HG03521 (cell line): ENCODE data around the gene POMT1.
"Not testable (repeated sequence)": the region's sequence is repeated elsewhere in the genome, so short reads cannot be mapped to it uniquely, and the experiment has no call there.

Experiments used
- ATAC-seq: cut with Tn5 transposase; IDR thresholded peaks from one replicate; pipeline ENCODE4 v1.9.1; 2021; ENCODE audit warnings: mild to moderate bottlenecking, moderate library complexity; ENCODE audit not compliant: unreplicated experiment

POMT1 gene, protein sequence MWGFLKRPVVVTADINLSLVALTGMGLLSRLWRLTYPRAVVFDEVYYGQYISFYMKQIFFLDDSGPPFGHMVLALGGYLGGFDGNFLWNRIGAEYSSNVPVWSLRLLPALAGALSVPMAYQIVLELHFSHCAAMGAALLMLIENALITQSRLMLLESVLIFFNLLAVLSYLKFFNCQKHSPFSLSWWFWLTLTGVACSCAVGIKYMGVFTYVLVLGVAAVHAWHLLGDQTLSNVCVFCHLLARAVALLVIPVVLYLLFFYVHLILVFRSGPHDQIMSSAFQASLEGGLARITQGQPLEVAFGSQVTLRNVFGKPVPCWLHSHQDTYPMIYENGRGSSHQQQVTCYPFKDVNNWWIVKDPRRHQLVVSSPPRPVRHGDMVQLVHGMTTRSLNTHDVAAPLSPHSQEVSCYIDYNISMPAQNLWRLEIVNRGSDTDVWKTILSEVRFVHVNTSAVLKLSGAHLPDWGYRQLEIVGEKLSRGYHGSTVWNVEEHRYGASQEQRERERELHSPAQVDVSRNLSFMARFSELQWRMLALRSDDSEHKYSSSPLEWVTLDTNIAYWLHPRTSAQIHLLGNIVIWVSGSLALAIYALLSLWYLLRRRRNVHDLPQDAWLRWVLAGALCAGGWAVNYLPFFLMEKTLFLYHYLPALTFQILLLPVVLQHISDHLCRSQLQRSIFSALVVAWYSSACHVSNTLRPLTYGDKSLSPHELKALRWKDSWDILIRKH

GRCh38 chr9:131502781-131503625 lies at the start of gene POMT1:
POMT1 (plus strand) TSS chr9:131502918; CDS start chr9:131504219, 1,301 bp downstream.
- peak; percentile 79 for ATAC-seq

DNA sequence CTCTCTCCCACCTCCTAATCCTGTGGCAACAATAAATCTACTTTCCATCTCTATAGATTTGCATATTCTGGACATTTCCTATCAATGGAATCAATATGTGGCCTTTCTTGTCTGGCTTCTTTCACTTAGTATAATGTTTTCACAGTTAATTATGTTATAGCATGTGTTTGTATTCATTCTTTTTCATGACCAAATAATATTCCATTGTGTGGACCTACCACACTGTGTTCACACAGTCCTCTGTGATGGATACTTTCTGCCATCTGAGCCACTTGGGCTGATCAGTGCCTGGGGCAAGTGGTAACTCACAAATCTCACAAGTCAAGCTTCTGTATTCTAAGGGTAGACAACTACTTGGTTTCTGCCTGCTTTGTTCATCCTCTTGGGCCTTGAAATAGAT lies 48.7 kb upstream of the POMT1 start:
- no peak for ATAC-seq

DNA sequence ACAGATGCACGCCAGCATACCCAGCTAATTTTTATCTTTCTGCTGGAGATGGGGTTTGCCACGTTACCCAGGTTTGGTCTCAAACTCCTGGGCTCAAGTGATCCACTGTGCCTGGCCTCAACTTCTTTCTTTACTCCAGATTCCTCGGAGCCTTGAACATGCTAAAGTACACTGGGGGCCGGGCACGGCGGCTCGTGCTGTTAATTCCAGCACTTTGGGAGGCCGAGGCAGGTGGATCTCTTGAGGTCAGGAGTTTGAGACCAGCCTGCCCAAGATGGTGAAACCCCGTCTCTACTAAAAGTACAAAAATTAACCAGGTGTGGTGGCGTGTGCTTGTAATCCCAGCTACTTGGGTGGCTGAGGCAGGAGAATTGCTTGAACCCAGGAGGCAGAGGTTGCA lies 47.1 kb upstream of the POMT1 start:
- ATAC-seq, result not testable (repeated sequence)

- no peak for ATAC-seq
Measured at GRCh38 chr9:131457746-131458145, 45.0 kb upstream of the POMT1 start.

- ATAC-seq, result no peak
Measured at GRCh38 chr9:131459056-131459455, 43.7 kb upstream of the POMT1 start.

DNA sequence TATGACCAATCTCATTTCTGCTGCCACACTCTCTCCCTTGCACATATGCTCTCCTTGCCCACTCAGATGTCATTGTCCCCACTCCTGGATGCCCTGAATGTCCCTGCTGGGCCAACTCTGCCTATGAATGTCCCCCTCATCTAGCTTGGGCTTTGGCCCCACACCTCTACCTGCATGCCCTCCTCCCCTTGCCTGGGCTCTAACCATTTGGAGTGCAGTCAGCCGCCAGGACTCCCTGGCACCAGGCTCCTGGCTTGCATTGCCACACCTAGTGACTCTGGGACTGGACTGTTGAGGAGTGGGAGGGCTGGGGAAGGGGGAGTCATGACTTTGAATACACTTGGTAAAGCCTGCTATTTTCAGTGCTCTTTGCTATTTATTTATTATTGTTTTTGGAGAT lies 41.6 kb upstream of the POMT1 start:
- no peak for ATAC-seq

- ATAC-seq, result no peak
Measured at GRCh38 chr9:131464354-131465000, 38.2 kb upstream of the POMT1 start.

- ATAC-seq, result no peak
Measured at GRCh38 chr9:131465401-131465800, 37.3 kb upstream of the POMT1 start.

GRCh38 chr9:131467214-131467935 lies 35.3 kb upstream of the POMT1 start:
- no peak for ATAC-seq

- no peak for ATAC-seq
Measured at GRCh38 chr9:131468031-131468430, 34.7 kb upstream of the POMT1 start.

GRCh38 chr9:131469356-131469755 lies 33.4 kb upstream of the POMT1 start:
- ATAC-seq, result no peak

DNA sequence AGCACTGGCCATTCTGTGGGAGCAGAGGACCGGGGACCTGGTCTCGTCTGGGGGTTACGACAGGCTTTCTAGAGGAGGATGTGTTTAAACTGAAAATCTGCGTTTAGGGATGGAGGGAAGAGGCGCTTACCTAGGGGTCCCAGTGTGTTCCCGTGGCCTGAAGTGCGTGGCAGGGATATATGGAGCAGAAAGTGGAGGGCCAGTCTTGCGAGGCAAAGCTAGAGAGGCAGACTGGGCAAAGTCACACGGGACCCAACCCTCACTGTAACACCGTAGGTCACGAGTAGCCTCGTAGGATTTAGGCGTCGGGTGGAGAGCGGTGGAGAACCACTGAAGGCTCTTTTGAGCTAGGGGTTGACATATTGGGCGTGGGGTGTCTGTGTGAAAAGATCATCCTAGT lies 32.8 kb upstream of the POMT1 start:
- ATAC-seq, result no peak

- no peak for ATAC-seq
Measured at GRCh38 chr9:131470581-131470991, 32.1 kb upstream of the POMT1 start.

- not testable (repeated sequence) for ATAC-seq
Measured at GRCh38 chr9:131472085-131472484, 30.6 kb upstream of the POMT1 start.

DNA sequence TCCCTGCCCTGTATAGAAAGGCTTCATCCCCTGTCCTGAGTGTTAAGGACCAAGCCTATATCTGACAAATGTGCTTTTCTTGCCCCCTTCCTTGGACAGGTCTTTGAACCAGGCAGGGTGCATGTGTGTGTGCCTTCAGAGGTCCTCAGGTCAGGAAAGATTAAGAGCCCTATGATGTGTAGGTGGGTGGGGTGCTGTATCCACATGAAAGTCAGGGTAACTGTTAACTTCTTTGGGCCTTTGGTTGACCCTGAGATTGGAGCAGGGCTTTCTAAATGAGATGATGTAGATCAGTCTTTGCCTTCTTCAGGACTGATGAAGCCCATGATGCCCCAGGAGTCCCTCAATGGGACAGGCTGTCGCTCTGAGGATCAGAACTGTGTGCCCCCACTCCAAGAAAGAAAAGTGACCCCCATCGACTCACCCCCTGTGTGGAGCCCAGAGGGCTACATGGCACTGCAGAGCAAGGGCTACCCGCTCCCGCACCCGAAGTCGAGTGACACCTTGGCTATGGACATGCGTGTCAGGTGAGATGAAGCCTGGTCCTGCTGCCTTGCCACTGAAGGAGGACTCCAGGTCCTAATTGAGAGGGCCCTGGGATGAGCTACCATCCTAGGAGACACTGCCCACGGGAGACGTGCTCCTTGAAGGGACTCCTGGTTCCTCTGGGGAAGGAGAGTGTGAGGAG lies 29.4 kb upstream of the POMT1 start:
- no peak for ATAC-seq

GRCh38 chr9:131473891-131474290 lies 28.8 kb upstream of the POMT1 start:
- ATAC-seq, result no peak

DNA sequence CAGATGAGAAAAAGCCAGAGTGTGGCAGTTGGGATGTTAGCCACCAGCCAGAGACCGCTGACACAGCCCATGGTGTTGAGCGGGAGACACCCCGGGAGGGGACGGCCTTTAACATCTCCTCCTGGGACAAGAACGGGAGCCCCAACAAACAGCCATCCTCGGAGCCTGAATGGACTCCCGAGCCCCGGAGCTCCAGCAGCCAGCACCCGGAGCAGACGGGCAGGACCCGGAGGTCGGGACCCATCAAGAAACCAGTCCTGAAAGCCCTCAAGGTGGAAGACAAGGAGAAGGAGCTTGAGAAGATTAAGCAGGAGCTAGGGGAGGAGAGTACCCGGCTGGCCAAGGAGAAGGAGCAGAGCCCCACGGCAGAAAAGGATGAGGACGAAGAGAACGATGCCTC lies 28.0 kb upstream of the POMT1 start:
- ATAC-seq, result no peak

GRCh38 chr9:131475111-131475955 lies 27.4 kb upstream of the POMT1 start:
- no peak for ATAC-seq
